HG02759 (cell line): ENCODE measurements around the gene GALNT6.
A peak's percentile ranks its signal among the peaks of the same experiment; 100 is the strongest.
"Not testable (repeated sequence)": the region's sequence is repeated elsewhere in the genome, so short reads cannot be mapped to it uniquely, and the experiment has no call there.

ENCODE experiments used
- ATAC-seq: cut with Tn5 transposase; IDR thresholded peaks from one replicate; pipeline ENCODE4 v1.9.1; 2021; ENCODE audit warnings: mild to moderate bottlenecking, moderate library complexity; ENCODE audit not compliant: unreplicated experiment

GALNT6 gene

GRCh38 chr12:51324953-51325352 is 66.3 kb downstream of the GALNT6 start:
- no peak for ATAC-seq

DNA sequence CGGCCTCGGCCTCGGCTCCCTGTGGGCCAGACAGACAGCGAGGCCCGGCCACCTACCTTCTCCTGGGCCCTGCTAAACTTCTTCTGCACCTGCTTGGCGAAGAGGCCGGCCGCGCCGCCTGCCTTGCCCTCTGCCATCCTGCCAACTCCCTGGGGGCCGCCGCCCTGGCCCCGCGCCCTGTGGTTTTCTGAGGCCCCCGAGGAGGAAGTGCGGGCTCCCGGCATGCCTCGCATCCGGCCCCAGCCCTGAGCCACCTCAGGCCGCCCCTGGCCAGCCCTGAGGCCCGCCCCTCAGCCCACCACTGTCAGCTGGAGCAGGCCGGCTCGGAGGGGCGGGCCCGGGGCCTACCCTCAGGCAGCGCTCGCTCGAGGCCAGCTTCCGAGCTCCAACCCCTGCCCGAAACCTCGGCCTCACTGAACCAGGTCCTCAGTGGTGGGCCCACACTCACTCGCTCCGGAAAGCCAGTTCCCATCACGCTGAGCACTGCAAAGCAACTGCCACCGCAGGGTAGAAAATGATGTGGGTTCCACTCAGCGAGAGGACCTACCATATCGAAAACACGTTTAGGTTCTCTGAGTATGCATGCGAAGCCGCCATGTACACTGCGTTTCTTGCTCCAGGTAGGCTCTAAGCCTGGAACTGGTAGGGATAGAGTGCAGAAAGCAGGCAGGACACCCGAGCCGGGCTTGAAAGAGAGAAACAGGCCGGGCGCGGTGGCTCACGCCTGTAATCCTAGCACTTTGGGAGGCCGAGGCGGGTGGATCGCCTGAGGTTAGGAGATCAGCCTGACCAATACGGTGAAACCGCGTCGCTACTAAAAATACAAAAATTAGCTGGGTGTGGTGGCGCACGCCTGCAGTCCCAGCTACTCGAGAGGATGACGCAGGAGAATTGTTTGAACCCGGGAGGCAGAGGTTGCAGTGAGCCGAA is 67.0 kb downstream of the GALNT6 start, which contains the start of gene BIN2:
BIN2 (minus strand) TSS at position 209 of the 930 bp plus-strand sequence; CDS start at position 137, 72 bp downstream.
- peak; percentile 73 for ATAC-seq

- ATAC-seq, result peak; percentile 8
Measured at GRCh38 chr12:51323317-51323960, 67.8 kb downstream of the GALNT6 start.

- no peak for ATAC-seq
Measured at GRCh38 chr12:51322452-51322851, 68.8 kb downstream of the GALNT6 start.

DNA sequence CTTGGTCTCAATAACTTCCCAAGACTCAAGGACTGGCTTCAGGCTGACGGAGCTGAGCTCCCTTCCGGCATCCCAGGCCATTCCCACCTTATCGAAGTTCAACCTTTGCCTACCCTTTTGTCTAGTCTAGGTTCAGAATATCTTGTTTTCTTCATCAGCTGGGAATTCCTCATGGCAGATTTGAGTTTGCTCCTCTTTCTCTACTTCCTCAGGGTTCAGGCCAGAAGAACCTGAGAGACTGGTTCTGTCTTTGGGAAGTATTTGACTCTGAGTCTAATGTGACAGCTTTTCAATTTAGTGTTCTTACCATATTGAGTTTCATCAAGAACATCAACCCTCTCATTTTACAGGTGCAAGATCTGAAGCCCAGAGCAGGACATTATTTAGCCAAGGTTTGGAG is 69.3 kb downstream of the GALNT6 start:
- no peak for ATAC-seq

DNA sequence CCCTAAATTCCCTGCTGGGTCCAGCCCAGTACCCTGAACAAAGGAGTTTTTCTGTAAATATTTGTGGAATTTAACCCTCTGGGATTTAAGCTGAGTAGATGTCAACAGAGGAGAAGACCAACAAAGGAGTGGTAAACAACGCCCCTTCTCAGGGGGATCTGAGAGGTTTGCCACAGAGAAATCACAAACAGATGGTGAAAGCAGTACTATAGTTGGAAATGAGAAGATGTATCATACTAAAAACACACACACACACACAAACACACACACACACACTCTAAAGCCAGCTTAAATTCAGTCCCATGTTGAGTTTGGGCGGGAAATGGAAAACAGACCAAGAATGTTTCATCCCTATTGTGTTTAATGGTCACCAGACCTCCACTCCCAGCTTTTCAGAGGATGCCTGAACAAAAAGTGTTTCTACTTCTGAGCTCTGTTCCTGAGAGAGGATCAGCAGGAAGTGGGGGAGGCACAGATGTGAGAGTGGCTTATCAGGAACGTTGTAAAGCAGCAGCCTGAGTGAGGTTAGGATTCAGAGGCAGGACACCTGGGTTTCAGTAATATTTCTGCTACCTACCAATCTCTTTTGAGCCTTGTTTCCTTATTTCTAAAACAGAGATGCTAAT is 70.4 kb downstream of the GALNT6 start:
- ATAC-seq, result no peak

DNA sequence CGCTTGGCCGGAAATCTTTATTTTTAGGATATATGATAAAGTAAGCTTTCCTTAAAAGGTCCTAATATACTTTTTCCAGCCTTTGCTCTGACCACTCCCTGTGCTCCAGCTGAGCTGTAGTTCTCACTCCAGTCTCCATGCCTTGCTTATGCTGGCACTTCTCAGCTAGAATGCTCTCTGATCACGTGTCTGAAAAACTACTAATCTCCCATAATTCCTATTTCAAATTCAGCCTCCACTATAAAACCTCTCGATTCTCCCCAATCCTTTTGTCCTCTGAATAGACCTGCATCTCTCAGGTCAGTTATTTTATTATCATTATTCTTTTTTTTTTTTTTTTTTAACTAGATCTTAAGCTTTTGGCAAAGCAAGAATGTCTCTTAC is 70.9 kb downstream of the GALNT6 start:
- no peak for ATAC-seq

DNA sequence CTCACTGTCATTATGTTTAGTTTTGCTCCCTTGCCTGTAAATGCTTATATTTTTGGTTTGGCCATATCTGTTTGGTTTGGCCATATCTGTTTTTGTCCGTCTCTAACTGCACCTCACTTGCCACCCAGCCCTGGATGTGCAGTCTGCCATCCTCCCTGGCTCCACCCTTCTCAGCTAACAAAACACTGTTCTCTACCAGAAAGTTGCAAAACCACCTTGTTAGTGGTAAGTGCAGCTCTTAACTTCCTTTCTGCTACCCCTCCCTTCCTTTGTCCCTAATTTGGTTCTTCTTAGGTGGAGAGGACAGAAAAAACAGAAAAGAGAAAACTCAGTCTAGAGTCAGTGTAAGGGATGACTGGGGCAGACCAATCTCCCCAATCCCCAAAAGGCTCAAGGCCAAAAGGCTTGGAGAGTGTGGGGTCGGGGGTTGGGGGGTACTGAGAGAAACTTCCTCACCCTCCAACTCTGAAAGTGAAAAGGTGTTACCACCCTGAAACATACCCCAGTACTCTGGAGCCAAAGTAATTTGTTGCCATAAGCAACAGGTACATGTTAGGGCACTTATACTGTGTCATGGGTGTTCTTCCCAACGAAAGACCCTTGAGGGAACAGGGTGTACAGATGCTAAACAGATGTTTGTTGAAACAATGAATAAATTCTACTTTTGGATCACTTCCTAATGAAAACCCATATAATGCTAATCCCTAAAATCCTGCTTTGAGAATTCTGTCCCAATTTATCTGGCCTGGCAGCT is 72.2 kb downstream of the GALNT6 start:
- no peak for ATAC-seq

DNA sequence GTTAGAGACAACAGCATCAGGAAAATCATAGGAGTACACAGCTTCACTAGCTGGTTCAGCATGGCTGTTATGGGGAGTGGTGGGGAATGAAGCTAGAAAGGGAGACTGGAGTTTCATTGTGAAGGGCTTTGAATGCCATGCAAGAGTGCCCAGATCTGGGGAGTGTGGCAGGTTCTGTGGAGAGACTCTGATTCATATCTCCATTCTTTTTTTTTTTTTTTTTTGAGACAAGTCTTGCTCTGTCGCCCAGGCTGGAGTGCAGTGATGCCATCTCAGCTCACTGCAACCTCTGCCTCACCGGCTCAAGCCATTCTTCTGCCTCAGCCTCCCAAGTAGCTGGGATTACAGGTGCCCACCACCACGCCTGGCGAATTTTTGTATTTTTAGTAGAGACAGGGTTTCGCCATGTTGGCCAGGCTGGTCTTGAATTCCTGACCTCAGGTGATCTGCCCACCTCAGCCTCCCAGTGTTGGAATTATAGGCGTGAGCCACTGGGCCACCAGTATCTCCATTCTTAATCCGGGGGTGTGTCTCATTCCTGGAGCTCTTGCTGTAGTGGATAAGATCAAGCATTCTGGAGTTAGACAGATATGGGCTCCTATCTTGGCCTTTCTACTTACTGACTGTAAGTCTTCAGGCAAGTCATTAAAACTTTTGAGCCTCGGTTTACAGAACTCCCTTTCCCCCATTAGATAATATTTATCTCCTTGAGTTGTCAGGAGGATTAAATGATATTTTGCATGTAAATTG is 73.0 kb downstream of the GALNT6 start:
- not testable (repeated sequence) for ATAC-seq

- no peak for ATAC-seq
Measured at GRCh38 chr12:51311389-51311788, 79.8 kb downstream of the GALNT6 start.

DNA sequence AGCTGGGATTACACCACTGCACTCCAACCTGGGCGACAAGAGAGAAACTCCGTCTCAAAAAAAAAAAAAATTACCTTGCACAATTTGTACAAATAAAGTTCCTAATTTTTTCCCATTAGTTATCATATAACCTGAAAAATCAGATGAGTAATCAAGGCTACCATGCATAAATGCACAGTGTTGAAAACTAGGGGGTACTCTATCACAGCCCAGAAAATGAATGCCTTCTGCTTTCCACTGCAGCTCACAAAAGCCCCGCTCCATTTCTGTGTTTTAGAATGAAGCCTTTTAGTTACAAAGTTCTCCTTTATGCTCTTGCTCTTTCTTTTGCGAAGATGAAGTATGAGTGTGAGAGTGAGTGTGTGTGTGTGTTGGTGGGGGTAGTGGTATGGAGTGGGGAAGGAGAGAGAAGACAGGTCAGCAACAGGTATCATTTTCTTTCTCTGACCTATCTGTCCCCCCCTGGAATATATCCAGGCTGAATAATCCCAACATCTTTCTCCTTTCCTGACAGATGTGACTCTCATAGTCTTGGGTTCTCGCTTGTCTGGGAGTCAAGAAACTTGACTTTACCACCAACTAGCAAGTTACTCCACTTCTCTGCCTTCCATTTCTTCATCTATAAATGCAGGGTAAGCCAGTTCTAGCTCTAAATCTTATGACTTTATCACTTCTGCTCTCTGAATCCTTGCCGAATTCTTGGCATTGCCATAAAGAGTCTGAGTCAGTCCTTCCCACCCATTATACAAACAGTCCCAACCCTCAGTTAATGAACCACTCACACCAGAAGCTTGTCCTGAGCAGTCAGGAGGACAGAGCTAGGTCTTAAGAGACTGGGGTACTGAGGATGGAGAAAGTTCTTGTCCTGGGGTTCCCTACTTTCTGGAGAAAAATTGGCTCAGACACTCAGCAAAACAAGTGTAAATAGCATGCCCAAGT is 83.3 kb downstream of the GALNT6 start:
- no peak for ATAC-seq

- ATAC-seq, result no peak
Measured at GRCh38 chr12:51306507-51306906, 84.7 kb downstream of the GALNT6 start.
